SK-N-SH treated with all-trans-retinoic acid at 6 μM for 48 hours (cell line): Measurements from ENCODE around the gene MACROD1.

Source experiments
- ATAC-seq: fragments of 200-7000 bp; cut with Tn5 transposase; 3 replicates; pipeline ENCODE4 v1.9.1; 2020; ENCODE audit warnings: mild to moderate bottlenecking, moderate library complexity
- ARNTL ChIP-seq: fragments of 450-650 bp; formaldehyde crosslinking; IDR thresholded peaks from 2 replicates; pipeline ENCODE4 v1.5.0; 2020; ENCODE audit warnings: low read depth, mild to moderate bottlenecking, moderate library complexity, borderline replicate concordance
- BACH2 ChIP-seq: fragments of 250-450 bp; sonication (Bioruptor Pico); IDR thresholded peaks from 2 replicates; pipeline ENCODE4 v1.9.0; 2021; ENCODE audit warnings: mild to moderate bottlenecking, borderline replicate concordance
- CREB5 ChIP-seq: fragments of 250-450 bp; sonication (Bioruptor Pico); IDR thresholded peaks from 2 replicates; pipeline ENCODE4 v1.5.1; 2020; ENCODE audit warnings: low read depth, mild to moderate bottlenecking, moderate library complexity
- CSDC2 ChIP-seq: fragments of 250-450 bp; sonication (Bioruptor Pico); IDR thresholded peaks from 2 replicates; pipeline ENCODE4 v1.5.0; 2020; ENCODE audit warnings: mild to moderate bottlenecking, moderate library complexity
- ESRRG ChIP-seq: fragments of 250-450 bp; sonication (Bioruptor Pico); IDR thresholded peaks from 2 replicates; pipeline ENCODE4 v1.6.1; 2021; ENCODE audit warnings: mild to moderate bottlenecking
- GLIS3 ChIP-seq: fragments of 250-450 bp; sonication (Bioruptor Pico); IDR thresholded peaks from 2 replicates; pipeline ENCODE4 v1.5.0; 2020; ENCODE audit warnings: mild to moderate bottlenecking, moderate library complexity
- PATZ1 ChIP-seq: fragments of 250-450 bp; sonication (Bioruptor Pico); IDR thresholded peaks from 2 replicates; pipeline ENCODE4 v1.8.0; 2020; ENCODE audit warnings: mild to moderate bottlenecking, moderate library complexity, borderline replicate concordance
- POU6F1 ChIP-seq: fragments of 250-450 bp; sonication (Bioruptor Pico); IDR thresholded peaks from 2 replicates; pipeline ENCODE4 v1.8.0; 2021; ENCODE audit warnings: low read depth, mild to moderate bottlenecking, moderate library complexity, borderline replicate concordance
- RARB ChIP-seq: fragments of 250-450 bp; sonication (Bioruptor Pico); IDR thresholded peaks from 2 replicates; pipeline ENCODE4 v1.8.0; 2021; ENCODE audit warnings: mild to moderate bottlenecking, moderate library complexity
- SNAI2 ChIP-seq: fragments of 250-450 bp; sonication (Bioruptor Pico); IDR thresholded peaks from 2 replicates; pipeline ENCODE4 v1.5.0; 2020; ENCODE audit warnings: mild to moderate bottlenecking, moderate library complexity
- TCF4 ChIP-seq: fragments of 250-450 bp; sonication (Bioruptor Pico); IDR thresholded peaks from 2 replicates; pipeline ENCODE4 v1.8.0; 2021; ENCODE audit warnings: mild to moderate bottlenecking, moderate library complexity, borderline replicate concordance
- TOX ChIP-seq: fragments of 250-450 bp; sonication (Bioruptor Pico); IDR thresholded peaks from 2 replicates; pipeline ENCODE4 v1.8.0; 2021; ENCODE audit warnings: mild to moderate bottlenecking, moderate library complexity, borderline replicate concordance
- TSHZ2 ChIP-seq: fragments of 250-450 bp; sonication (Bioruptor Pico); IDR thresholded peaks from 2 replicates; pipeline ENCODE4 v1.5.0; 2020; ENCODE audit warnings: mild to moderate bottlenecking, moderate library complexity
- ZFP3 ChIP-seq: fragments of 250-450 bp; sonication (Bioruptor Pico); IDR thresholded peaks from 2 replicates; pipeline ENCODE4 v1.5.0; 2020; ENCODE audit warnings: mild to moderate bottlenecking, moderate library complexity
- ZNF70 ChIP-seq: fragments of 450-650 bp; formaldehyde crosslinking; IDR thresholded peaks from 2 replicates; pipeline ENCODE4 v1.5.0; 2020; ENCODE audit warnings: mild to moderate bottlenecking, moderate library complexity
- ZNF8 ChIP-seq: fragments of 450-650 bp; formaldehyde crosslinking; IDR thresholded peaks from 2 replicates; pipeline ENCODE4 v1.5.0; 2020; ENCODE audit warnings: mild to moderate bottlenecking, moderate library complexity

MACROD1 gene

GRCh38 chr11:64094463-64095260 is 71.3 kb downstream of the MACROD1 start:
- TF ChIP-seq TOX (CRISPR knock-in tag) (no peak), ESRRG (no peak)
- TF ChIP-seq, all 23 proteins: peak for 0
- ATAC-seq, result peak; percentile 94

- ATAC-seq, result no peak
- TF ChIP-seq RARB (no peak), ZNF70 (CRISPR knock-in tag) (peak; percentile 99), SNAI2 (CRISPR knock-in tag) (no peak), ZNF8 (CRISPR knock-in tag) (no peak)
Measured at GRCh38 chr11:64093233-64094039, 72.5 kb downstream of the MACROD1 start.

GRCh38 chr11:64092761-64093136 is 73.2 kb downstream of the MACROD1 start:
- TF ChIP-seq GLIS3 (CRISPR knock-in tag) (no peak), PATZ1 (CRISPR knock-in tag) (no peak), ZNF8 (CRISPR knock-in tag) (no peak), CREB5 (CRISPR knock-in tag) (no peak), TCF4 (CRISPR knock-in tag) (no peak), ZFP3 (CRISPR knock-in tag) (no peak)
- ATAC-seq, result no peak

- no peak for TF ChIP-seq PATZ1 (CRISPR knock-in tag)
- no peak for TF ChIP-seq BACH2 (CRISPR knock-in tag)
- no peak for TF ChIP-seq ARNTL (CRISPR knock-in tag)
- no peak for TF ChIP-seq CREB5 (CRISPR knock-in tag)
- no peak for TF ChIP-seq SNAI2 (CRISPR knock-in tag)
- no peak for TF ChIP-seq CSDC2 (CRISPR knock-in tag)
- TF ChIP-seq TSHZ2, result no peak
- no peak for TF ChIP-seq ZNF8 (CRISPR knock-in tag)
- TF ChIP-seq POU6F1 (CRISPR knock-in tag), result no peak
- TF ChIP-seq GLIS3 (CRISPR knock-in tag), result no peak
- TF ChIP-seq, all 23 proteins: peak for 0
Measured at GRCh38 chr11:64092111-64092760, 73.7 kb downstream of the MACROD1 start.

More at GRCh38 chr11:64092111-64092760, 73.7 kb downstream of the MACROD1 start:
- ATAC-seq, result no peak
